SK-N-SH treated with all-trans-retinoic acid at 6 μM for 48 hours (cell line): ENCODE results near the gene DNAJC27.

ENCODE experiments used
- ATAC-seq: fragments of 200-7000 bp; cut with Tn5 transposase; 3 replicates; pipeline ENCODE4 v1.9.1; 2020; ENCODE audit warnings: mild to moderate bottlenecking, moderate library complexity
- BACH2 ChIP-seq: fragments of 250-450 bp; sonication (Bioruptor Pico); IDR thresholded peaks from 2 replicates; pipeline ENCODE4 v1.9.0; 2021; ENCODE audit warnings: mild to moderate bottlenecking, borderline replicate concordance
- CSDC2 ChIP-seq: fragments of 250-450 bp; sonication (Bioruptor Pico); IDR thresholded peaks from 2 replicates; pipeline ENCODE4 v1.5.0; 2020; ENCODE audit warnings: mild to moderate bottlenecking, moderate library complexity
- ESRRG ChIP-seq: fragments of 250-450 bp; sonication (Bioruptor Pico); IDR thresholded peaks from 2 replicates; pipeline ENCODE4 v1.6.1; 2021; ENCODE audit warnings: mild to moderate bottlenecking
- GLIS3 ChIP-seq: fragments of 250-450 bp; sonication (Bioruptor Pico); IDR thresholded peaks from 2 replicates; pipeline ENCODE4 v1.5.0; 2020; ENCODE audit warnings: mild to moderate bottlenecking, moderate library complexity
- OSR1 ChIP-seq: fragments of 250-450 bp; sonication (Bioruptor Pico); IDR thresholded peaks from 2 replicates; pipeline ENCODE4 v1.8.0; 2022; ENCODE audit warnings: moderate library complexity, mild to moderate bottlenecking, inconsistent platforms
- PPARA ChIP-seq: fragments of 250-450 bp; sonication (Bioruptor Pico); IDR thresholded peaks from 2 replicates; pipeline ENCODE4 v1.5.0; 2020; ENCODE audit warnings: mild to moderate bottlenecking, borderline replicate concordance
- RARB ChIP-seq: fragments of 250-450 bp; sonication (Bioruptor Pico); IDR thresholded peaks from 2 replicates; pipeline ENCODE4 v1.8.0; 2021; ENCODE audit warnings: mild to moderate bottlenecking, moderate library complexity
- SNAI2 ChIP-seq: fragments of 250-450 bp; sonication (Bioruptor Pico); IDR thresholded peaks from 2 replicates; pipeline ENCODE4 v1.5.0; 2020; ENCODE audit warnings: mild to moderate bottlenecking, moderate library complexity
- TCF4 ChIP-seq: fragments of 250-450 bp; sonication (Bioruptor Pico); IDR thresholded peaks from 2 replicates; pipeline ENCODE4 v1.8.0; 2021; ENCODE audit warnings: mild to moderate bottlenecking, moderate library complexity, borderline replicate concordance
- TOX ChIP-seq: fragments of 250-450 bp; sonication (Bioruptor Pico); IDR thresholded peaks from 2 replicates; pipeline ENCODE4 v1.8.0; 2021; ENCODE audit warnings: mild to moderate bottlenecking, moderate library complexity, borderline replicate concordance
- ZNF565 ChIP-seq: fragments of 450-650 bp; formaldehyde crosslinking; conservative IDR thresholded peaks from 2 replicates; pipeline ENCODE4 v1.5.0; 2020; ENCODE audit warnings: low read depth, mild to moderate bottlenecking, moderate library complexity
- ZNF70 ChIP-seq: fragments of 450-650 bp; formaldehyde crosslinking; IDR thresholded peaks from 2 replicates; pipeline ENCODE4 v1.5.0; 2020; ENCODE audit warnings: mild to moderate bottlenecking, moderate library complexity
- ZNF8 ChIP-seq: fragments of 450-650 bp; formaldehyde crosslinking; IDR thresholded peaks from 2 replicates; pipeline ENCODE4 v1.5.0; 2020; ENCODE audit warnings: mild to moderate bottlenecking, moderate library complexity
- TF ChIP-seq, protein P1 (sequence below): fragments of 250-450 bp; sonication (Bioruptor Pico); IDR thresholded peaks from 2 replicates; pipeline ENCODE4 v1.8.0; 2020; ENCODE audit warnings: mild to moderate bottlenecking, moderate library complexity, borderline replicate concordance
- TF ChIP-seq, protein P2 (sequence below): fragments of 250-450 bp; sonication (Bioruptor Pico); IDR thresholded peaks from 2 replicates; pipeline ENCODE4 v1.5.1; 2021; ENCODE audit warnings: mild to moderate bottlenecking, moderate library complexity
- TF ChIP-seq, protein P3 (sequence below): fragments of 250-450 bp; sonication (Bioruptor Pico); IDR thresholded peaks from 2 replicates; pipeline ENCODE4 v1.5.0; 2020; ENCODE audit warnings: mild to moderate bottlenecking, moderate library complexity
- TF ChIP-seq, protein P4 (sequence below): fragments of 250-450 bp; sonication (Bioruptor Pico); IDR thresholded peaks from 2 replicates; pipeline ENCODE4 v1.8.0; 2021; ENCODE audit warnings: low read depth, mild to moderate bottlenecking, moderate library complexity, borderline replicate concordance

Gene DNAJC27

DNA sequence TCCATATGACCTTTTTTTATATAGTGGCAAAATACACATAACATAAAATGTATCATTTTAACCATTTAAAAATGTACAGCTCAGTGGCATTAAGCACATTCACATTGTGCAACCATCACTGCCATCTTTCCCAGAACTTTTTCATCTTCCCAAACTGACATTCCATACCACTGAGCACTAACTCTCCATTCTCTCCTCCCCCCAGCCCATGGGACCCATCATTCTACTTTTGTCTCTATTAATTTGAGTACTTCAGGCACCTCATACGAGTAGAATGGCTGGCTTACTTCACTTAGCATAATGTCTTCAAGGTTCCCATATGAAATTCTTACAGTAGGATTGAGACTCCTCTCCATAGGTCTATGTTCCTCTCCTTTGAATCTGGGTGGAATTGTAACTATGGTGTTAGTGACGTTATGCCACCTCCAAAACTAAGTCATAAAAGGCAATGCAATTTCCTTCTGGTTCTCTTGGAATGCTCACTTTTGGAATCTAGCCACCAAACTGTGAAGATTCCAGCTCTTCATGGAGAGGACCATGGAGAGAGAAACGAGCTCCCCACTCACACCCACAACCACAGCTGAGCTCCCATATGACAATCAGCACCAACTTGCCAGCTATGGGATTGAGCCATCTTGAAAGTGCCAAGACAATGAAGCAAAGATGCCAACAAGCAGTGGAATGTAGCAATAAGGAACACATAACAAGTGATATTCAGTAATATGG lies 9.8 kb upstream of the DNAJC27 start:
- TF ChIP-seq, protein P1, sequence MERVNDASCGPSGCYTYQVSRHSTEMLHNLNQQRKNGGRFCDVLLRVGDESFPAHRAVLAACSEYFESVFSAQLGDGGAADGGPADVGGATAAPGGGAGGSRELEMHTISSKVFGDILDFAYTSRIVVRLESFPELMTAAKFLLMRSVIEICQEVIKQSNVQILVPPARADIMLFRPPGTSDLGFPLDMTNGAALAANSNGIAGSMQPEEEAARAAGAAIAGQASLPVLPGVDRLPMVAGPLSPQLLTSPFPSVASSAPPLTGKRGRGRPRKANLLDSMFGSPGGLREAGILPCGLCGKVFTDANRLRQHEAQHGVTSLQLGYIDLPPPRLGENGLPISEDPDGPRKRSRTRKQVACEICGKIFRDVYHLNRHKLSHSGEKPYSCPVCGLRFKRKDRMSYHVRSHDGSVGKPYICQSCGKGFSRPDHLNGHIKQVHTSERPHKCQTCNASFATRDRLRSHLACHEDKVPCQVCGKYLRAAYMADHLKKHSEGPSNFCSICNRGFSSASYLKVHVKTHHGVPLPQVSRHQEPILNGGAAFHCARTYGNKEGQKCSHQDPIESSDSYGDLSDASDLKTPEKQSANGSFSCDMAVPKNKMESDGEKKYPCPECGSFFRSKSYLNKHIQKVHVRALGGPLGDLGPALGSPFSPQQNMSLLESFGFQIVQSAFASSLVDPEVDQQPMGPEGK: no peak
- no peak for TF ChIP-seq ESRRG (CRISPR knock-in tag)
- no peak for ATAC-seq

DNA sequence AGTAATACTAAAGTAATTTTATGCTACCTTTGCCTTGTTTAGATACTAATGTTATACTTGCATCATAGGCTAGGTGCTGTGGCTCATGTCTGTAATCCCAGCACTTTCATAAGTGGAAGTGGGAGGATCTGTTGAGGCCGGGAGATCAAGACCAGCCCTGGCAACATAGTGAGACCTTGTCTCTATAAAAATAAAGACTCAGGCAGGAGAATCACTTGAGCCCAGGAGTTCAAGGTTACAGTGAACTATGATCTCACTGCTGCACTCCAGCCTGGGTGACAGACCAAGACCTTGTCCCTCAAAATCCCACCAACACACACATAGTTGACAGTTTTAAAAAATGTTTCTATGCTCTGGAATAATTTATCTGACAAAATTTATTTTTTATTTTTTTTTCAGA lies 6.9 kb upstream of the DNAJC27 start:
- no peak for TF ChIP-seq ZNF8
- no peak for ATAC-seq

DNA sequence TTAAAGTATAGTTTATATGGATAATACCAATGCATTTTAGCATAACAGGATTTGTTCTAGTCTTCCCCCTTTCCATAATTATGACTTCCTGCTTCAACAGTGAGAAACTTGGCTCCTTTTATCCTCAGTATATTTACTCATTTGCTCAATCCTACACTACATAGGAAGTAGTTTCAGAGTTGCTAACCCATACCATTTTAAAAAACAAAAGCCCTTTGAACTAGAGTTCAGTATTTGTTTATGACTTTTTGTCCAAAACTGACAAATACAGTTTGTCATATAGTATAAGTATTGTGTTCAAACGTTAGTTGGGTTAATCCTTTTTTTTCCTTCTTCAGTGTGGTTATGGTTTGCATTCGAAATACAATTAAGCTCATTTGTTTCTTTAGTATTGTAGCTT lies 5.9 kb upstream of the DNAJC27 start:
- ATAC-seq: no peak
- TF ChIP-seq PPARA (no peak), CSDC2 (CRISPR knock-in tag) (no peak), BACH2 (CRISPR knock-in tag) (no peak), SNAI2 (CRISPR knock-in tag) (no peak), ZNF565 (CRISPR knock-in tag) (no peak), ZNF70 (CRISPR knock-in tag) (no peak)
- TF ChIP-seq, protein P1: no peak
- TF ChIP-seq, all 23 proteins: peak for 0

DNA sequence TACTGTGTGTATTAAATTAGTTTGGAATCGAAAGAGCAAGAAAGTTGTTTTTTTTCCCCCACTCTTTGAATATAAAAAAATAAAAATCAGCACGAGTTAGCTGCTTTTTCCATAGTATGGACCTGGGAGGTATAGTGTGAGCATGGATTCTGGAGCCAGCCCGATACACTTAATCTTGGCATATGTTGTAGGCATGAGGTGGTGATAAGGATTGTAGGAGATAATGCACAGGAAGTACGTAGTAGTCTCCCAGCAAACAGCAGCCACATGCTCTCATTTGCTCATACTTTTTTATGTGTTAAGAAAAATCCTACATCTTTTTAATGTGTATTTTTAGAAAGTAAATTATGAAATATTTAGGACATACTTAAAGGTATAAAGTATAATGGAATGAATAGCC lies 2.1 kb upstream of the DNAJC27 start:
- ATAC-seq: no peak
- TF ChIP-seq ESRRG (CRISPR knock-in tag) (no peak), GLIS3 (CRISPR knock-in tag) (no peak), OSR1 (CRISPR knock-in tag) (no peak), TCF4 (CRISPR knock-in tag) (no peak; the same call in 1 of the 2 replicates), TOX (no peak), RARB (CRISPR knock-in tag) (no peak), PPARA (no peak)
- TF ChIP-seq, protein P2, sequence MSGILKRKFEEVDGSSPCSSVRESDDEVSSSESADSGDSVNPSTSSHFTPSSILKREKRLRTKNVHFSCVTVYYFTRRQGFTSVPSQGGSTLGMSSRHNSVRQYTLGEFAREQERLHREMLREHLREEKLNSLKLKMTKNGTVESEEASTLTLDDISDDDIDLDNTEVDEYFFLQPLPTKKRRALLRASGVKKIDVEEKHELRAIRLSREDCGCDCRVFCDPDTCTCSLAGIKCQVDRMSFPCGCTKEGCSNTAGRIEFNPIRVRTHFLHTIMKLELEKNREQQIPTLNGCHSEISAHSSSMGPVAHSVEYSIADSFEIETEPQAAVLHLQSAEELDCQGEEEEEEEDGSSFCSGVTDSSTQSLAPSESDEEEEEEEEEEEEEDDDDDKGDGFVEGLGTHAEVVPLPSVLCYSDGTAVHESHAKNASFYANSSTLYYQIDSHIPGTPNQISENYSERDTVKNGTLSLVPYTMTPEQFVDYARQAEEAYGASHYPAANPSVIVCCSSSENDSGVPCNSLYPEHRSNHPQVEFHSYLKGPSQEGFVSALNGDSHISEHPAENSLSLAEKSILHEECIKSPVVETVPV (CRISPR knock-in tag): no peak
- TF ChIP-seq, protein P3, sequence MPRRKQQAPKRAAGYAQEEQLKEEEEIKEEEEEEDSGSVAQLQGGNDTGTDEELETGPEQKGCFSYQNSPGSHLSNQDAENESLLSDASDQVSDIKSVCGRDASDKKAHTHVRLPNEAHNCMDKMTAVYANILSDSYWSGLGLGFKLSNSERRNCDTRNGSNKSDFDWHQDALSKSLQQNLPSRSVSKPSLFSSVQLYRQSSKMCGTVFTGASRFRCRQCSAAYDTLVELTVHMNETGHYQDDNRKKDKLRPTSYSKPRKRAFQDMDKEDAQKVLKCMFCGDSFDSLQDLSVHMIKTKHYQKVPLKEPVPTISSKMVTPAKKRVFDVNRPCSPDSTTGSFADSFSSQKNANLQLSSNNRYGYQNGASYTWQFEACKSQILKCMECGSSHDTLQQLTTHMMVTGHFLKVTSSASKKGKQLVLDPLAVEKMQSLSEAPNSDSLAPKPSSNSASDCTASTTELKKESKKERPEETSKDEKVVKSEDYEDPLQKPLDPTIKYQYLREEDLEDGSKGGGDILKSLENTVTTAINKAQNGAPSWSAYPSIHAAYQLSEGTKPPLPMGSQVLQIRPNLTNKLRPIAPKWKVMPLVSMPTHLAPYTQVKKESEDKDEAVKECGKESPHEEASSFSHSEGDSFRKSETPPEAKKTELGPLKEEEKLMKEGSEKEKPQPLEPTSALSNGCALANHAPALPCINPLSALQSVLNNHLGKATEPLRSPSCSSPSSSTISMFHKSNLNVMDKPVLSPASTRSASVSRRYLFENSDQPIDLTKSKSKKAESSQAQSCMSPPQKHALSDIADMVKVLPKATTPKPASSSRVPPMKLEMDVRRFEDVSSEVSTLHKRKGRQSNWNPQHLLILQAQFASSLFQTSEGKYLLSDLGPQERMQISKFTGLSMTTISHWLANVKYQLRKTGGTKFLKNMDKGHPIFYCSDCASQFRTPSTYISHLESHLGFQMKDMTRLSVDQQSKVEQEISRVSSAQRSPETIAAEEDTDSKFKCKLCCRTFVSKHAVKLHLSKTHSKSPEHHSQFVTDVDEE (CRISPR knock-in tag): no peak
- TF ChIP-seq, protein P4, sequence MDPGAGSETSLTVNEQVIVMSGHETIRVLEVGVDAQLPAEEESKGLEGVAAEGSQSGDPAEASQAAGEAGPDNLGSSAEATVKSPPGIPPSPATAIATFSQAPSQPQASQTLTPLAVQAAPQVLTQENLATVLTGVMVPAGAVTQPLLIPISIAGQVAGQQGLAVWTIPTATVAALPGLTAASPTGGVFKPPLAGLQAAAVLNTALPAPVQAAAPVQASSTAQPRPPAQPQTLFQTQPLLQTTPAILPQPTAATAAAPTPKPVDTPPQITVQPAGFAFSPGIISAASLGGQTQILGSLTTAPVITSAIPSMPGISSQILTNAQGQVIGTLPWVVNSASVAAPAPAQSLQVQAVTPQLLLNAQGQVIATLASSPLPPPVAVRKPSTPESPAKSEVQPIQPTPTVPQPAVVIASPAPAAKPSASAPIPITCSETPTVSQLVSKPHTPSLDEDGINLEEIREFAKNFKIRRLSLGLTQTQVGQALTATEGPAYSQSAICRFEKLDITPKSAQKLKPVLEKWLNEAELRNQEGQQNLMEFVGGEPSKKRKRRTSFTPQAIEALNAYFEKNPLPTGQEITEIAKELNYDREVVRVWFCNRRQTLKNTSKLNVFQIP: no peak
